Stimulated activated CD8-positive, alpha-beta memory T cell treated with anti-CD3 and anti-CD28 coated beads, Interleukin-7, amount 100 ng/mL, for 1 hour (primary cell): ENCODE measurements around the gene CDK2AP2.
"Not testable (repeated sequence)": the region's sequence is repeated elsewhere in the genome, so short reads cannot be mapped to it uniquely, and the experiment has no call there.

Source experiments
- DNase-seq, 2 donors: peaks; one replicate each; pipeline ENCODE4 v3.0.0-alpha.2; 2020; ENCODE audit warnings: low read depth in 2 of 2

The CDK2AP2 gene

DNA sequence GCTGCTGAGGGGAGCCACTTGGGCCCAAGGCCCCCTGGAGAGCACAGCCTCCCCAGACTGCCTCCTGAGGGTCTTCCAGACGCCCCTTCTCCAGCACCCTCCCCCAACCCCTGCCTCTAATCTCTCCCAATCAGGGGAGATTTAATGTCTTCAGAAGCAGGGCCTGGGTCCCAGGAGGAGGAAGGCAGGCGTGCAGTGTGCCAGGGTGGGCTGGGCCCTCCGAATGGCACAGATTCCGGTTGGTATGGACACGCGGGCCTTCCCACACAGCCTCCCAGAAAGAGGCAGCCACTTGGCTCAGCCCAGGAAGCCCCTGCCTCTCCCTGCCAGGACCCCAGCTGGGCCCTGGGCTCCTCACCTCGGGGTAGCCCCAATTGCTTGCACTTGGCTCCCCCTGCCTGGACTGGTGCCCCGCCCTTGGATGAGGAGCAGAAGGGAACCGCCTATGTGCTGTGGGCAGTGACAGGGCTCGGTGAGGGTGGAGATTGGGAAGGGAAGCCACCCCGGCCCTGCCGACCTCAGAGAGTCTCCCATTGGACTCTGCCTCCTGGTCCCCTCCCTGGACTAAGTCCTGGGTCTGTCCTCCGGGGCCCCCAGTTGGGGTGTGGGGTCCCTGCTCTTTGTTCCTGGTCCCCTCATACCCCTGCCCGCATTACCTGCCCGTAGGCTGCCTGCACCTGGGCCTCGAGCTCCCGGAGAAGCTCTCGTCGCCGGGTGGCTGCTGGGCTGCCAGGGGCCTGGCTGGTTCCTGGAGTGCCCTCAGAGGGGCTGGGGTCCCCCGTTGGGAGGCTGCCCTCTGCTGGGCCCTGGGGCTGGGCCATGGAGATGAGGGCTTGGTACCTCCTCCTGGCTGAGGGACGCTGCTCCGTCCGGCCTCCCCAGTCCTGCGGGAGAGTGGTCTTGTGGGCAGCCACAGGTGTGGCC is 15.9 kb upstream of the CDK2AP2 start:
- no peak for DNase-seq

DNA sequence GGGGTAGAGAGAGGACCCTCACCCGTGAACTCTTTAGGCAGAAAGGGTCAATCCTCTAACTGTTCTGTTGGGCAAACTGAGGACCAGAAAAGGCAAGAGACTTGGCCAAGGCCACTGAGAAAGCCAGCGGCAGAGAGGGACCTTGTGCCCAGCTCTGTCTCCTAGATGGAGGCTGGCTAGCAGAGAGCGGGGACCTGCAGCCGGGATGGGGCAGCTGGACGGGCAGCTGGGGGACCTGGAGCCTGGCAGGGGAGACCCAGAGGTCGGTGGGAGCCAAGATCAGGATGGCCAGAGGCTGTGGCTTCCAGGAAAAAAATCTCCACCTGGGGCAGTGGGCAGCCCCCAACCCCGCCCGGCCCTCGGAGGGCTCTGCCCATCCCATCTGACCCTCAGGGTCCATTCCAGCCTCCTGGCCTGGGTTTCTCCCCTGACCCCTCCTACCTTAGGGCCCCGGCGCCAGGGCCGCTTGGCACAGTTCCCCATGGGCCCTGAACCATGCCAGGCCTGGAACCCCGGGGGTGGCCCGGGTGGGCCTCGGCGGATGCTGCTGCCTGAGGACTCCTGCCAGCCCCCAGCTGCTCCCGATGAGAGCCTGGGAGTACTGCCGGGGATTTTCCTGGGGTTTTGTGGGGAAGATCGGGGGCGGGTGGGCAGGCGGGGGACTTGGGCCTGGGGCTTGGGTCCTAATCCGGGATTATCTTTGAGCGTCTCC is 15.0 kb upstream of the CDK2AP2 start, which contains the start of gene CABP2:
CABP2 (minus strand) TSS at position 603 of the 712 bp plus-strand sequence; CDS start at position 483, 120 bp downstream.
- DNase-seq, result no peak

DNA sequence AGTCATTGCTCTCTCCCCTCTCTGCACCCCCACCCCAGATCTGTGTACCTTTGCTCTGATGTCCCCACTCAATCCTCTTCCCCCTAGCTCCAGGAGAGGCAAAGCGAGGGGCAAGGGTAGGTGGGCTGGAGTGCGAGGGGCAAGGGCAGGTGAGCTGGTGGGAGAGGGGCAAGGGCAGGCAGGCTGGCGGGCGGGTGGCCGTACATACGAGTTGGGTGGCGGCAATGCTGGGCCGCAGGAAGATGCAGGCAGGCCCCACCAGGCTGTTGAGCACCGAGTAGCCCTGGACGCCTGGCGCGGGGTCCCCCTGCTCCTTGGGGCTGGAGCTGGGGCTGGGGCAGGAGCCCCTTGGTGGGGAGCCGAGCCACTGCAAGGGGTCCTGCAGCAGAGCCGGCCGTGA is 14.4 kb upstream of the CDK2AP2 start:
- no peak for DNase-seq

DNA sequence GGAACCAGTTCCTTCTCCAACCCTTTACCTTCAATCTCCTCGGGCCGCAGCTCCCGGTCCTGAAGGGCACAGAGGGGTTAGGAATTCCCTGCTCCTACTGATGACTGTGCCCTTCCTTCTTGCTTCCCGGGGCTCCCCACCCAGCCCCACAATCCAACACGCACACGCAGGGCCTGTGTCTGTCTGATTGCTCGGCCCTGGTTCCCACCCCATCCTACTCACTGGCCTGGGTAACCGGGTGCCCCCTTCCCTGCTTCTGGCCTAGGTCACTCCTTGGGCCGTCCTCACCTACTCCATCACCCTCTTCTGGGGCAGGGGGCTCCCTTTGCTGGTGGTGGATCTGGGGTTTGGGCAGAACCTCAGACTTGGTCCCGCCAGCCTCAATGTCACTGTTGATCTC is 14.0 kb upstream of the CDK2AP2 start:
- no peak for DNase-seq

DNA sequence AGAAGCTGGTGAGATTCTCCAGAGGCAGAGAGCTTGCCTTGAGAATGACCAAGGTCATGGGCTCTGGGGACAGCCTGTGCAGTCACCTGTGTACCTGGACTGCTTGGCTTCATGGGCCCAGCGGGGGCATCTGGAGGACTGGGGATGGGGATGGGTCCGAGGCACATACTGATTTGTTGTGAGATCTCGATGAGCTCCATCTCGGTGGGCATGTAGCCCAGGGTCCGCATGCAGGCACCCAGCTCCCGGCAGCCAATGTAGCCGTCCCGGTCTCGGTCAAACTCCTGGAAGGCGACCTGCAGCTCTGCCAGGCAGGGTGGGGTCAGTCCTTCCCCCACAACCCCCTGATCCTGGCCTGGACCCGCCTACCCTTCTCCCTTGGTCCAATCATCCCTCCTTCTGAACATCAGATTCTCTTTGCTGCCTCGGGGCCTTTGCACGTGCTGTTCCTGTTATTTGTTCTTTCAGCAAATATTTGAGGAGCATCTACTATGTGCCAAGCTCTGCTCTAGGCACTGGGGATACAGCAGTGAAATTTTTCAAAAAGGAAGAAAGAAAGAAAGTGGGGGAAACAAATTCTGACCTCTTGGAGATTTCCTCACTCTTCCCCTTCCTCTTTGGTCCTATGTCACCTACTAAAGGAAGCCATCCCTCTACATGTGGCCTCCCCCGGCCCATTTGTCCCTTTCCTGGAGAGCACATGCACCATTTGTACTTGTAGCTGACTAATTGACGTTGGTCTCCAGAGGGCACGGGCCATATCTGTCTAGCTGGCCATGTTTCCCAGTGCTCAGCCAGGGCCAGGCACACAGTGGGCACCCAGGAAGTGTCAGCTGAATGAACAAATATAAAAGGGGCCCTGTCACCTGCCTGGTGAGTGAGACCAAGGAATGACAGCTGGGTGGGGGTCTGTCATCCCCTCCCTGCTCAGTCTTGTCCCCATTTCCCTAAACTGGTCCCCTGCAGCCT is 13.2 kb upstream of the CDK2AP2 start:
- no peak for DNase-seq

DNA sequence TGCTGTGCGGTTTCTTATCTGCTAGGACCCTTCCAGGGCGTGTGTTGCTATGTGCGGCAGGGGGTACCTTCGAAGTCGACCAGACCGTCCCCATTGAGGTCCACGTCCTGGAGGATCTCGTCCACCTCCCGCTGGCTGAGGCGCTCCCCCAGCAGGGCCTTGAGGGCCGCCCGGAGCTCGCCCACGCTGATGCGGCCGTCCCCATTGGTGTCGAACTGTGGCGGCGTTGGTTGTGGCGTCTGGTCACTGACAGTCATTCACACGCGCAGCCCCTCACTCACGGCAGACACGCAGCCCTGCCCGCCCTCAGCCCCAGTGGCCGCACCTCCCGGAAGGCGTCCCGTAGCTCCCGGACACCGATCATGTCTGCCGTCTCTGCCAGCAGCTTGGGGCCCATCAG is 11.8 kb upstream of the CDK2AP2 start:
- no peak for DNase-seq

DNA sequence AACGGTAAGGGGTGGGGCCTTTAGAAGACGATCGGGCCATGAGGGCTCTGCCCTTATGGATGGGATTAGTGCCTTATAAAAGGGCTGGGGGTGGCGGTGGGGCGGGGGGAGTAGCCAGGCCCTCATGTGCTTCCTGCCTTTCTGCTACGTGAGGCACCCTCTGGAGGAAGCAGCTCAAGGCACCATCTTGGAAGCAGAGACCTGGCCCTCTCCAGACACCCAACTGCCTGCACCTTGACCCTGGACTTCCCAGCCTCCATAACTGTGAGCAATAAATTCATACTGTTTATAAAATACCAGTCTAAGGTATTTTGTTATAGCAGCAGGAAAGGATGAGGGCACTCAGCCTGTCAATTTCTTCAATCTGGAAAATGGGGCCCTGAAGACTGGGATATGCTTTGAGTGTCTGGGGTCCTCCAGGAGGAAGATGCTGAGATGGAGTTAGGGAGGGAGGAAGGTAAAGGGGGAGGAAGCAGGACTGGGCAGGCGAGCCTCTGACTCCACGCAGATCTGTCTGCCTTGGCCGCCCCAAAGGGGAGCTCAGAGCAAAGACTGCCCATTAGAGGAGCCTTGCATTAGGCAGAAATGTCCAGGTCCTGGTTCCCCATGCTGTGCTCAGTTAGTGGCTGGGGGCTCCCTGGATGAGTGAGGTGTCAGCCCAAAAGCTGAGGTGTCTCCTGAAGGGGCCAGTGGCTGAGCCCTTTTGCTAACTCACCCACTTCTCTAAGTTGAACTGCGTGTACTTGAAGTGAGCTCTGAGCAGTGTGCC is 10.0 kb upstream of the CDK2AP2 start:
- no peak for DNase-seq

DNA sequence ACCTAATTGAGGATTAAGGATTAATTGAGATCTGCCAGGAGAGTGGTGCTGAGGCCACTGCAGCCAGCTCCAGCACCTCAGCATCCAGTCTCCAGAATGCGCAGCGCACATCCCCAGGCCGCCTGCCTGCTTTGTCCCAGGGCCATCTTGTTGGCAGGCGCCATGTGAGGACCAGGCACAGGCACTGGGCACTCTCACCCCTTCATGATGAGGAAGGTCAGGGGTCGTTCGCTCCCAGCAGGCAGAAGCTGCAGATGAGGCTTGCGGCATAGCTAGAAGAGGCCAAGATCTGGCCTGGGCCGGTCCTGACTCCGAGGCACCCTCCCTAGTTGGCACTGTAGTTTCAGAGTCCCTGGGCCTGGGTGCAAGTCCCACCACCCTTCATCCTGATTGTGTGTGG is 8.8 kb upstream of the CDK2AP2 start:
- no peak for DNase-seq

DNA sequence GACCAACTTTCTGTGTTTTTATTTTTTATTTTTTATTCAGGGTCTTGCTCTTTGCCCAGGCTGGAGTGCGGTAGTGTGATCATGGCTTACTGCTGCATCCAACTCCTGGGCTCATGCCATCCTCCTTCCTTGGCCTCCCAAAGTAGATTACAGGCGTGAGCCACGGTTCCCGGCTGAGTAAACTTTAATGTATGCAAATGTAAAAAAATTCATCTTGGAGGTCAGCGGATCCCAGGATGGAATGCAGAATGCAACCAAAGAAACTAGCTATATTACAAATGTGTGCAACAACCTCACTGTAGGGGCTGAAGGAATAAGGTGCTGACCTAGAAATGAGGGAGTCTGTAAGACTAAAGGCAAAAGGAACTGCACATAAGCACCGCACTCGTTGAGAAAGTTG is 6.2 kb upstream of the CDK2AP2 start:
- DNase-seq, result no peak

DNA sequence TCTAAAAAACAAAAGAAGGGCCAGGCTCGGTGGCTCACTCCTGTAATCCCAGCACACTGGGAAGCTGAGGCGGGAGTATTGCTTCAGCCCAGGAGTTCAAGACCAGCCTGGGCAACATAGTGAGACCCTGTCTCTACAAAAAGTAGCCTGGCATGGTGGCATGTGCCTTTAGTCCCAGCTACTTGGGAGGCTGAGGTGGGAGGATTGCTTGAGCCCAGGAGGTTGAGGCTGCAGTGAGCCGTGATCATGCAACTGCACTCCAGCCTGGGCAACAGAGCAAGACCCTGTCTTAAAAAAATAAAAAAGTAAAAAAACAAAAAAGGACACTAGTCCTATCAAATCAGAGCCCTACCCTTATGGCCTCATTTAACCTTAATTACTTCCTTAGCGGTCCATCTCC is 3.6 kb upstream of the CDK2AP2 start:
- not testable (repeated sequence) for DNase-seq

DNA sequence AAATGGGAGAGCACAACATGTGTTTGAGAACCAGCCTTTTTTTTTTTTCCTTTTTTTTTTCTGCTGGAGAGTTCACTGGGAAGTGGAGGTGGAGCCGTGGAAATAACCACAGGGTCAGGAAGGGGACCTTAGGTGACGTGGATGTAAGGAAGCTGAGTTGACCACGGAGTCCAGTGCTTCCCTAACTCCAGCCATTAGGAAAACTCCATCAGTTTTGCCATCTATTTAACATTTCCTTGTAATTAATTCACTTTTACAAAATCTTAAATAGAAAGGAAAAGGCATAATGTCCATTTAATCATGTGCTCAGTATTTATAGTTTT is 2.0 kb upstream of the CDK2AP2 start:
- no peak for DNase-seq

DNA sequence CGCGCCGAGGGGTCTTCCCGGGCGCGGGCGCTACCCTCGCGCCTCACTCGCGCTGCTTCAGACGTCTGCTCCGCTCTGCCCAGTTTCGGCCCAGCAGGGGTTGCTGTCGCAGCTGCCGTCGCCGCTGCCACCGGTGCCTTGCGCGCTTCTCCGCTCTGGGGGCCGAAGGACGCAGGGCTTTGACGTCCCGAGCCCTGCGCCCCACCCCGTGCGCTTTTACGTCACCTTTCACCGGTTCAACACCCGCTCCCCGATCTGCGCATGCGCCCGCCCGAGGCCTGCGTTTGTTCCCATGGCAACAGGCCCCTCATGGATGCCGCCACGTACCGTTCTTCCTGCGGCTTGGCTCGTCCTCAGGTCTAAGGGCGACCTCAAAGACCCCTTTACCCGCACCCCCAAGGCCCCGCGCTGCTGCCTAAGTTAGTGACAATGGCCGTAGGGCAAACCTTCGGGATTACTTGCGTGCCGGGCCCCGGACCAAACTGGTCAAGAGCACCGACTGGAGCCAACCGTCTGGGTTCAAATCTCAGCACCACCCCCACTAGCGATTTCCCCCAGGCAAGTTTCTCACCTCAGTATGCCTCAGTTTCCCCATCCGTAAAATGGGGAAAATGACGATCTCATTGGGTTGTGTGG is 642 bp upstream of the CDK2AP2 start:
- peak; percentile 97 to 98 for DNase-seq

DNA sequence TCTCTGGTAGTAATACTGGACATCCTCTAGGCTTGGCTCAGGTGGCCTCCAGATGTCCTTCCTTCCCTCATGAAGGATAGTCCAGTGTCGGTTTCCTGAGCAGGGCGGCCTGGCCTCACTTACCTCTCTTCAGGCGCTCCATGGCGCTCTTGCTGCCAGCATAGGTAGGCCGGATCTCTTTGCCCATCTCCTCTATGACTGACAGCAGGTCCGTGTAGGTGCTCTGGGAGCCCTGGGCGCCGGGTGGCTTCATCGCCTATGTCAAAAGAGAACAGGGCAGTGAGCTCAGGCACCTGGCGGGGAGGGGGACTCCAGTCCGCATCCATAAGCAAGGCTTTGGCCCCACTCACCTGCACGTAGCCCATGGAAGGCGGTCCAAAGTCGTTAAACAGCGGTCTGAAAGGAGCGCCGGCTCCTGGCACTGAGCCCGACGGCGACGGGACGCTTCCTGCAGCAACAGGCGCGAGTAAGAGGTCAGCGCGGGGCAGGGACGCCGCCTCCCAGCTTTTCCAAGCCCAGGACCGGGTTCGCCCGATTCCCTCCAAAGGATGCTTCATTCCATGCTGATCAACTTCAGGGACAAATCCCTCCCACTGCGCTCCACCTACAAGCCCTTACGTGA is 609 bp downstream of the CDK2AP2 start:
- no peak for DNase-seq

DNA sequence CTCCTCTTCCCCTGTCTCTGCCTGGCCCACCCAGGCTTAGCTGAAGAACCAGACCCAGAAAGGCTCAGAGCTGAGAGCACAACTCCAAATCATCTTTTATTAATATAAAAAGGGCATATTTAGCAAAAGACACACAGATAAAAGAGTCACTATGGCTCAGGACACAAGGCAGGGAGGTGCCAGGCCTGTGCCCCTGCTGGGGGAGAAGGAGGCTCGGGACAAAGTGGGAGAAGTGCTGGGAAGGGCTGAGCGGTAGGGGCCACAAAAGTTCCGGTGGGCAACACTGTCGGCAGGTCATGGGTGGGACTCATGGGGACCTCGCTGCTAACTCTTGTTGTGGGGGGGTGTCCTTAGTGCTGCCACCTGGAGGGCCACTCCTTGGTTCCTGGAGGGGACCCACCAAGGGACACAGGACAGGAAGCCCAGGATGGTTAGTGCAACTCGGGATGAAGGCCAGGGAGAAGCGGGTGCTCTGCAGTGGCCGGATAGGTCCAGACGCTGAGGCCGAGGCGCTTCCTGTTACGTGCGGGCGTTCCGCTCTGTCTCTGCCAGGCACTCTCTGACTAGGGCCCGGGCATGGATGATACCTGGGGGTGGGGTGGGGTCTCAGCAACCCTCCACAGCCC is 1.4 kb downstream of the CDK2AP2 start:
- no peak for DNase-seq

DNA sequence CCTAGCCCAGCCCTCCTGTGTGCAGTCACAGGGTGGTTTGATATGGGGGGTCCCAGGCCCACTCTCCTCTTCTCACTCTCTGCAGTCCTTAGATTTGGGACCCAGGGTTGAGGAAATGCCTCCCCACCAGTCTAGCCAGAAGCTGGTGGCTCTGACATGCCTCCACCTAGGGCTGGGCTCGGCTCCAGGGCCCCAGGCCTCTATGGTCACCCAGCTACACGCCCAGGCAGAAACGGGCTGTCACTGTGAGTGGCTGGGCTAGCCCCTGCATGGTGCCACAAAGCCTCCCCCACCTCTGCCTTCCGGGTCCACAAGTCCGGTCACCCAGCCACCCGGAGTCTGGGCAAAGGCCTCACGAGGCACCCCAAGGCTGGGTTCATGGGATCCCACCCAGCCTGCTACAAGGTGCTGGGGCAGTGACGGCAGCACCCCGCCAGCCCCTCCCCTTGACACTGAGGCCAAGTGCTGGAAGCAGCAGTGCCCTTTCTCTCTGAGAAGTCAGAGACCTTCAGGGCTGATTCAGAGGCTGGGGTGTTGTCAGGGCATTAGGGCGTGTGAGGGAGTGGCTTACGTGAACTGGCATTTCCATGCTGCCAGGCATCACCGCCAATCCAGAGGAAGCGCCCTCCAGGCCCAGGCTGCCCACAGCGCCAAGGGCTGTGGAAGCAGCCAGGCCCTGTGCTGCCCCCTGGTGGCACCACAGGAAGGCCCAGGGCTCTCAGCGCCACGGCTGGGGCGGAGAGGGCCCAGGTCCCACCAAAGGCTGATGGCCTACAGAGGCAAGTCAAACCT is 2.2 kb downstream of the CDK2AP2 start:
- peak; percentile 73 to 75 for DNase-seq

DNA sequence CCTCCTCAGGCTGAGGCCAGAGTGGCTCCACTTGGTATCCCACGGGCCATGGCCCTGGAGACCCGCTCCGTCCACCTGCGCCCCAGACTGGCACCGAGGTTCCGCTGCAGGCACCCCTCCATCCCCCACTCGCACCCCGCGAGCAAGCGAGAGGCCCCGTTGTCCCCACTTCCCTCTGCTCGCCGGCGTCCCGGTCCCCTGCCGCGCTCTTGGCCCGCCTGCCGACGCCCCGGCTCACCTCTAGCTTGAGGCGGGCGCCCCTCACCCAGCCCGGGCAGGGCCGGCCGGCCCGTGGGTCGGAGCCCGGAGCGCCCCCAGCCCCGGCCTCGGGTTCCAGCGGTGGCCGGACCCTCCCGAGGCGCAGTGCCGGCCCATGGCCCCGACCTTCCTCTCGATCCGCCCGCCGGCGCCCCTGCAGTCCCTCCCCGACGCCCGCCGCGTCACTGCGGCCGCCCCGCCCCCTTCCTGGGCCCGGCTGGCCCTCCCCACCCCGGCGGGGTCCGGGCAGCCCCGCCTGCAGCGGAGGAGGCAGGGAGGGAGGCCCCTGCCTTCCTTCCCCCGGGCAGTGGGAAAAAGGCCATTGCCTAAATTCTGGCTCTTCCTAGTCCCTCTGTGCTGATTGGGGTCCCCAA is 2.9 kb downstream of the CDK2AP2 start, which contains the start of gene PITPNM1:
PITPNM1 (minus strand) TSS at position 414 of the 632 bp plus-strand sequence. CDS start 1,183 bp downstream, outside the sequence.
- DNase-seq, result peak; percentile 47 to 52

DNA sequence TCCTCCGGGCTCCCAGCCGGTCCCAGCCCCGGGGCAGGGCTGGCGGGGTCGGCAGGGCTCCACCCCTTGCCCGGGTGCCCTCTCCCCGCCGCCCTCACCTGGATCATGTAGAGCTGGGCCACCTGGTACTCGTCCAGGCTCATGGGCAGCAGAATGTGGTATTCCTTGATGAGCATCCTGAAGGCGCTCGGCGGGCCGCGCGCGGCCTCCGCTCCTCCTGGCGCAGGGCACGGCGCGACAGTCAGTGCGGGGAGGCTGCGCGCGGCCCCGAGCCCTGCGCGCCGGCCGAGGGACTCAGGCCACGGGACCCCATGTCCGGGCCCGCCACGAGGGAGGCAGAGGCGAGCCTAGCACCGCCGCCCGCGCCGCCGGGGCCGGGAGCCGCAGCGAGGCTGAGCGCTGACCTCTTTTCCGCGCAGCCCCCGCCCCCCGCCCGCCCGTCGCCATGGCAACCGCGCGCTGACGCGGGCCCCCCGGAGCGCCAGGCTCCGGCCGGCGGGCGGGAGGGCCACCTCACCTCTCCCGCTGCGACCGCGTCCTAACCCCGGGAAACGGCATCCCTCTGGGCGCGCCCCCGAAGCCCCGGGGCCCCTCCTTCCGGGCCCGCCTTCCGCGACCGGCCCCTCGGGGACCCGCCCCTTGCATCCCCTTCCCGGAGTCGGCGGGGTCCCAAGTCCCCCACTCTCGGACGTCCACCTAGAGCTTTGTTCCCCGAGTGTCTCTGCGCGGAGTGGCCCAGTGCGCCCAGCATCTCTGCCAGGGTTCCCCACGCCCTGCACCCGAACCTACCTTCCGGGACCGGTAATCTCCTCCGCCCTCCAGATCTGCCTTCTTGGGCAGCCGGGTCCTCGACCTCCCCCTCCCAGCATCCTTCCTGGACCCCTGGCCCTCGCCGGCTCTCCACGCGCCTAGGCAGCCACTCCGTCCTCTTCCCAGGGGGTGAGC is 3.7 kb downstream of the CDK2AP2 start:
- DNase-seq, result no peak
